ENCODE results near the gene KMT2C.

Gene KMT2C

DNA sequence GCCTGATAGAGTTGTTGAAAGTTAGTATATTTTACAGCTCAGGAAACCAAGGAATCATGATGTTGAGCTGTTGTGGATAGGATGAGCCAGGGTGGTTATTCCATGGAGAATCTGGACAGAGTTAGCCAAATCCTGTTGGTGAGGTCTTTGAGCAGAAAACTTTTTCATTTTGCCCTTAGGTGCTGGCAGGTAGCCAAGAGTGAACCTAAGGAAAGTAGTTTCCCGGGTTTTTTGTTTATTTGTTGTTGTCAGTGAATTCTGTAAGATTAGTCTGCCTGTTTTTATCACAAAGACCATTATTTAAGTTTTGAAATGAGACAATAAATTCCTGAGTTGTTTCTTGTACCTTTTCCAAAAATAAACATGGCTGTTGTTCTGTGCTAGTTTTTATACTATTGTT, 349.3 kb downstream of the KMT2C start:
- peak overlapping the region; percentile 1 for H3K27ac ChIP-seq
- TF ChIP-seq, protein P1, sequence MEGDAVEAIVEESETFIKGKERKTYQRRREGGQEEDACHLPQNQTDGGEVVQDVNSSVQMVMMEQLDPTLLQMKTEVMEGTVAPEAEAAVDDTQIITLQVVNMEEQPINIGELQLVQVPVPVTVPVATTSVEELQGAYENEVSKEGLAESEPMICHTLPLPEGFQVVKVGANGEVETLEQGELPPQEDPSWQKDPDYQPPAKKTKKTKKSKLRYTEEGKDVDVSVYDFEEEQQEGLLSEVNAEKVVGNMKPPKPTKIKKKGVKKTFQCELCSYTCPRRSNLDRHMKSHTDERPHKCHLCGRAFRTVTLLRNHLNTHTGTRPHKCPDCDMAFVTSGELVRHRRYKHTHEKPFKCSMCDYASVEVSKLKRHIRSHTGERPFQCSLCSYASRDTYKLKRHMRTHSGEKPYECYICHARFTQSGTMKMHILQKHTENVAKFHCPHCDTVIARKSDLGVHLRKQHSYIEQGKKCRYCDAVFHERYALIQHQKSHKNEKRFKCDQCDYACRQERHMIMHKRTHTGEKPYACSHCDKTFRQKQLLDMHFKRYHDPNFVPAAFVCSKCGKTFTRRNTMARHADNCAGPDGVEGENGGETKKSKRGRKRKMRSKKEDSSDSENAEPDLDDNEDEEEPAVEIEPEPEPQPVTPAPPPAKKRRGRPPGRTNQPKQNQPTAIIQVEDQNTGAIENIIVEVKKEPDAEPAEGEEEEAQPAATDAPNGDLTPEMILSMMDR (IDR thresholded peaks at IDR 0.05), result no peak
- TF ChIP-seq ZFX (IDR thresholded peaks at IDR 0.05; ENCODE audit: borderline replicate concordance), result no peak

DNA sequence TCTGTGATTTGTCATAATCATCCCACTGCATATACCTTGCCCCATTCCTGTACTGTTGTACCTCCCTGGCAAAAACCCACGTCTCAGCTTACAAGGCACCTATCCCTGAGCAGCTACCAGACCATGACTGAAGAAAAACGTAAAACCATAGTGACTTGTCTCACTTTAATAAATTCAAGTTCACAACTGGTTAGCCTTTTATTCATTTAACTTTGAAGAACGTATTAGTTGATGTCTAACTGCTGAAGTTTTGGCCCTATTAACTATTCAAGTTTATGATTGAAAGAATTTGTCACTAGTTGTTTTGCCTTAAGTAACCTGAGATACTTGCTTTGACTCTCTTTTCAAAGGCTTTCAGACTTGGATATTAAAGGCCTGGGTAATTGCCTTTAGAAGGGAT, 350.7 kb downstream of the KMT2C start:
- no peak overlapping the region for H3K27ac ChIP-seq
- TF ChIP-seq, protein P1 (IDR thresholded peaks at IDR 0.05), result no peak
- TF ChIP-seq ZFX (IDR thresholded peaks at IDR 0.05; ENCODE audit: borderline replicate concordance), result no peak
